GM19238 (cell line): ENCODE results near the gene ZC3H7A.
"Not testable (repeated sequence)": the region's sequence is repeated elsewhere in the genome, so short reads cannot be mapped to it uniquely, and the experiment has no call there.

ENCODE experiments used
- DNase-seq: peaks from one replicate; pipeline ENCODE4 v3.0.0; 2011; ENCODE audit warnings: low spot score; ENCODE audit not compliant: insufficient read length

The ZC3H7A gene

GRCh38 chr16:11799509-11800381, 2.7 kb upstream of the ZC3H7A start:
- DNase-seq: no peak

GRCh38 chr16:11799017-11799381, 1.9 kb upstream of the ZC3H7A start:
- no peak for DNase-seq

GRCh38 chr16:11797957-11798299, 870 bp upstream of the ZC3H7A start:
- DNase-seq: no peak

GRCh38 chr16:11796227-11797165, 562 bp downstream of the ZC3H7A start:
- no peak for DNase-seq

GRCh38 chr16:11795887-11796226, 1.2 kb downstream of the ZC3H7A start:
- no peak for DNase-seq

GRCh38 chr16:11794996-11795886, 1.8 kb downstream of the ZC3H7A start:
- no peak for DNase-seq

- no peak for DNase-seq
These were observed 2.6 kb downstream of the ZC3H7A start for GRCh38 chr16:11794447-11794846.

GRCh38 chr16:11793840-11794239, 3.2 kb downstream of the ZC3H7A start:
- no peak for DNase-seq

- no peak for DNase-seq
These were observed 4.4 kb downstream of the ZC3H7A start for GRCh38 chr16:11792410-11793241.

GRCh38 chr16:11791144-11791828, 5.8 kb downstream of the ZC3H7A start:
- DNase-seq: no peak

GRCh38 chr16:11788914-11789313, 8.1 kb downstream of the ZC3H7A start:
- DNase-seq: no peak

GRCh38 chr16:11784980-11785599, 12.0 kb downstream of the ZC3H7A start:
- DNase-seq: not testable (repeated sequence)

- not testable (repeated sequence) for DNase-seq
These were observed 12.7 kb downstream of the ZC3H7A start for GRCh38 chr16:11784381-11784780.

- DNase-seq: no peak
These were observed 13.1 kb downstream of the ZC3H7A start for GRCh38 chr16:11784038-11784369.

GRCh38 chr16:11783319-11784037, 13.6 kb downstream of the ZC3H7A start:
- peak; percentile 16 for DNase-seq

GRCh38 chr16:11781773-11782172, 15.3 kb downstream of the ZC3H7A start:
- DNase-seq: no peak

GRCh38 chr16:11780991-11781680, 15.9 kb downstream of the ZC3H7A start:
- no peak for DNase-seq

- DNase-seq: no peak
These were observed 18.0 kb downstream of the ZC3H7A start for GRCh38 chr16:11779074-11779473.
